Peyer's patch (tissue), 4 donors: Measurements from ENCODE around the gene FAIM2. TPM values are rescaled to one million over a fixed set of nuclear protein-coding genes. Genes with fewer than 3 reads are reported as not detected.

Source experiments
- DNase-seq, 3 donors: peaks; one replicate each; pipeline ENCODE4 v3.0.0-alpha.2; 2017 to 2019
- H3K27ac ChIP-seq, 4 donors: fragments of 200-600 bp; sonication (generic); one replicate each; pipeline ENCODE4 v1.5.1; 2016 to 2019
- H3K27me3 ChIP-seq, 2 donors: fragments of 200-600 bp; sonication (generic); one replicate each; pipeline ENCODE4 v1.5.1; 2019
- H3K36me3 ChIP-seq, 3 donors: fragments of 200-600 bp; sonication (generic); one replicate each; pipeline ENCODE4 v1.5.1; 2016 to 2019
- H3K4me1 ChIP-seq, 4 donors: fragments of 200-600 bp; sonication (generic); one replicate each; pipeline ENCODE4 v1.5.1; 2016 to 2019
- H3K4me3 ChIP-seq, 4 donors: fragments of 200-600 bp; sonication (generic); 1 replicate in 3 of 4; 2 replicates in 1 of 4; pipeline ENCODE4 v1.5.1; 2016 to 2019; ENCODE audit warnings: mild to moderate bottlenecking in 1 of 4
- H3K9me3 ChIP-seq, 4 donors: fragments of 200-600 bp; sonication (generic); one replicate each; pipeline ENCODE4 v1.5.1; 2016 to 2019; ENCODE audit warnings: mild to moderate bottlenecking in 1 of 4
- POLR2A ChIP-seq, 2 donors: fragments of 450-650 bp; IDR thresholded peaks; one replicate each; pipeline ENCODE4 v1.5.1; 2017; ENCODE audit warnings: antibody characterized with exemption in 2 of 2, mild to moderate bottlenecking in 2 of 2, moderate library complexity in 2 of 2
- total RNA-seq, 4 donors: library from RNA; depleted of rRNA; stranded (reverse); fragments of >200 nt; gene quantifications; one replicate each; pipeline ENCODE4 v1.1.0, GENCODE V29; 2016
- TF ChIP-seq, protein P1 (sequence below), 6 experiments: fragments of 450-650 bp in 4 of 6; fragments of 200-600 bp in 2 of 6; sonication (generic) in 1 of 6; IDR thresholded peaks; one replicate each; pipeline ENCODE4 v1.5.1; 2017 to 2019; ENCODE audit warnings: antibody characterized with exemption in 6 of 6, mild to moderate bottlenecking in 3 of 6, moderate library complexity in 1 of 6

The FAIM2 gene
- total RNA-seq, 4 donors from 2014 or later, result 0.83 to 4.7 (median 2.9) TPM

DNA sequence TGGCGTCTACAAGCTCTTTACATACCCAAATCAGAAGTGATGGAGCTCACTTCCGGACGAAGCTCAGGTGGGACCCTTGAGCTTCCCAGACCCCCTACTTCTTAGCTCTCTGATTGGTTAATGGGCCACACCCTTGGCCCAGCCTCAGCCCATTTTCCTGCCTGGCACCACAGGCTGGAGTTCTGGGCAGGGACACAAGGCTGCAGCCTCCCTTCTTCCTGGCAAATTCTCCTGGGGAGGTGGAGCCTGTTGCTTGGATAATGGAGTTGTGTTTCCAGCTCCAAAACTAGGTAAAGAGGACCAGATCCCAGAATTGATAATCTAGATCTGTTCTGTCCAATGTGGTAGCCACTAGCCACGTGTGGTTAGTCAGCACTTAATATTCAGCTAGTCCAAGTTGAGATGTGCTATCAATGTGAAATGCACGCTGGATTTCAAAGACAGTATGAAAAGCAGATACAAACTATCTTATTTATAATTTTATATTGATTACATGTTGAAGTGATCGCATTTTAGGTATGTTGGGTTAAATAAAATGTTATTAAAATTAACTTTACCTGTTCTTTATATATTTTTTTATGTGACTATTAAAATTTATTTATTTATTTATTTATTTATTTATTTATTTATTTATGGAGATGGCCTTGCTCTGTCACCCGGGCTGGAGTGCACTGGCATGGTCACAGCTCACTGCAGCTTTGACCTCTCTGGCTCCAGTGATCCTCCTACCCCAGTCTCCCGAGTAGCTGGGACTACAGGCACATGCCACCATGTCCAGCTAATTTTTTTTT is 12.6 kb upstream of the FAIM2 start:
- Histone ChIP-seq H3K4me1 (no peaks in the 10 kb centered on the region), H3K27ac (no peak overlapping the region), H3K36me3 (no peaks in the 10 kb centered on the region), H3K4me3 (no peak overlapping the region), H3K27me3 (no peaks in the 10 kb centered on the region), H3K9me3 (no peaks in the 10 kb centered on the region)
- DNase-seq, result no peak
- TF ChIP-seq, protein P1, sequence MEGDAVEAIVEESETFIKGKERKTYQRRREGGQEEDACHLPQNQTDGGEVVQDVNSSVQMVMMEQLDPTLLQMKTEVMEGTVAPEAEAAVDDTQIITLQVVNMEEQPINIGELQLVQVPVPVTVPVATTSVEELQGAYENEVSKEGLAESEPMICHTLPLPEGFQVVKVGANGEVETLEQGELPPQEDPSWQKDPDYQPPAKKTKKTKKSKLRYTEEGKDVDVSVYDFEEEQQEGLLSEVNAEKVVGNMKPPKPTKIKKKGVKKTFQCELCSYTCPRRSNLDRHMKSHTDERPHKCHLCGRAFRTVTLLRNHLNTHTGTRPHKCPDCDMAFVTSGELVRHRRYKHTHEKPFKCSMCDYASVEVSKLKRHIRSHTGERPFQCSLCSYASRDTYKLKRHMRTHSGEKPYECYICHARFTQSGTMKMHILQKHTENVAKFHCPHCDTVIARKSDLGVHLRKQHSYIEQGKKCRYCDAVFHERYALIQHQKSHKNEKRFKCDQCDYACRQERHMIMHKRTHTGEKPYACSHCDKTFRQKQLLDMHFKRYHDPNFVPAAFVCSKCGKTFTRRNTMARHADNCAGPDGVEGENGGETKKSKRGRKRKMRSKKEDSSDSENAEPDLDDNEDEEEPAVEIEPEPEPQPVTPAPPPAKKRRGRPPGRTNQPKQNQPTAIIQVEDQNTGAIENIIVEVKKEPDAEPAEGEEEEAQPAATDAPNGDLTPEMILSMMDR (IDR thresholded peaks at IDR 0.05), result no peak
- TF ChIP-seq POLR2A (IDR thresholded peaks at IDR 0.05), result no peak

DNA sequence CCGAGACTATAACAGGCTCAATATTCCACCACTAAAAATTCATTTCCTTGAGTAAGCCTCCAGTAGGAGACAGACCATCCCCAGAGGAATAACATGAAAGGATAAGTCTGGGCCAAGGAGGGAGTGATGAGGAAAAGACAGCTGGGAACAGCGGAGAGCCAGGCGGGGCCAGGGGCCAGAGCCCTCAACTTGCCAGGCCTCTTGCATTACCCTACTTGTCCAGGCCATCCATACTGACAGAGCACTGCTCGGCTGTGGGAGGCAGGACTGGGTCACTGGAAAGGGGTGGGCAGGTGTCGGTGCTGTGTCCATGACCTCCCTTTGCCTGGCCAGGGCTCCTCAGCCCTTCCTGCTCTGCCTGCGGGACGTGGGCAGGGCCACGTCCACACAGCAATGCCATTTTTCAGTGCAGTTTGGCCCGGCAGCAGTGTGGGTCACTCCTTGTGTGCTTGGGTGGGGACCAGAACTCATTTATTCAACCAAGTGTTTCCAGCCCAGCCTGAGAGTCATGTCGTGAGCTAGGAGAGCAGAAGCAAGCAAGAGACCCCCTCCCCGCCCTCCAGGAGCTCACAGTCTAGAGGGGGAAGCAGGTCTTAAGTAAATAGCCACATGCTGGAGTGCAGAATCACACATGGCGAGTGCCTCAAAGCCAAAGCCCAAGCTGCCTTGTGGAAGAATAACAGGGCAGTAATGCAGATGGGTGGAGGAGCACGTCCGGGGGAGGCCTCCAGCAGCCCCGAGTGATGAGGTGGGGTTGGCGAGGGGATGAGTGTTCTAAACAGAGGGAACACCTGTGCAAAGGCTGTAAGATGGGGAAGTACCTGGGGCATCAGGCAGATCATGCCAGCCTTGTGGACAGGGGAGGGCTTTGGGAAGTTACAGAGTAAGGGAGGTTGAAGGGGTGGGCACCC is 8.9 kb upstream of the FAIM2 start:
- Histone ChIP-seq H3K4me1 (no peaks in the 10 kb centered on the region), H3K4me3 (no peak overlapping the region), H3K36me3 (no peaks in the 10 kb centered on the region), H3K27me3 (no peaks in the 10 kb centered on the region), H3K27ac (no peak overlapping the region), H3K9me3 (no peaks in the 10 kb centered on the region)
- DNase-seq, result no peak
- no peak for TF ChIP-seq POLR2A (IDR thresholded peaks at IDR 0.05)
- TF ChIP-seq, protein P1 (IDR thresholded peaks at IDR 0.05), result no peak

DNA sequence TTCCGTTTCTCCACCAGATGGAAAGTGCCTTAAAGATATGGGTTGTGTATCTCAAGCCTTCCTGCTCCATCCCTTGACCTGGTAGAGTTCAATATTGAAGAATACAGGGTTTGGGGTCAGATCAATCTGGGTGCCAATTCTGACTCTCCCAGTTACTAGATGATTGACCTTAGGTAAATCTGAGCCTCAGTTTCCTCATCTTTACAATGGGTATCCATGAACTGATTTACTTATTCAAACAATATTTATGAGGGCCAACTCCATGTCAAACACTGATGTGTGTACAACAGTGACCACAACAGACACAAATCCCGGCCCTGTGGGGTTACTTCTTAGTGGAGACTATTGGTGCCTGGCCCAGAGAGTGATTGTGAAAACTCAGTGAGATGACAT is 7.5 kb upstream of the FAIM2 start:
- no peak for DNase-seq
- no peaks in the 10 kb centered on the region for H3K27me3 ChIP-seq
- TF ChIP-seq POLR2A (IDR thresholded peaks at IDR 0.05), result no peak
- TF ChIP-seq, protein P1 (IDR thresholded peaks at IDR 0.05), result no peak
- no peak overlapping the region for H3K27ac ChIP-seq
- no peaks in the 10 kb centered on the region for H3K4me1 ChIP-seq
- no peak overlapping the region for H3K4me3 ChIP-seq
- no peaks in the 10 kb centered on the region for H3K9me3 ChIP-seq
- H3K36me3 ChIP-seq, result no peaks in the 10 kb centered on the region

DNA sequence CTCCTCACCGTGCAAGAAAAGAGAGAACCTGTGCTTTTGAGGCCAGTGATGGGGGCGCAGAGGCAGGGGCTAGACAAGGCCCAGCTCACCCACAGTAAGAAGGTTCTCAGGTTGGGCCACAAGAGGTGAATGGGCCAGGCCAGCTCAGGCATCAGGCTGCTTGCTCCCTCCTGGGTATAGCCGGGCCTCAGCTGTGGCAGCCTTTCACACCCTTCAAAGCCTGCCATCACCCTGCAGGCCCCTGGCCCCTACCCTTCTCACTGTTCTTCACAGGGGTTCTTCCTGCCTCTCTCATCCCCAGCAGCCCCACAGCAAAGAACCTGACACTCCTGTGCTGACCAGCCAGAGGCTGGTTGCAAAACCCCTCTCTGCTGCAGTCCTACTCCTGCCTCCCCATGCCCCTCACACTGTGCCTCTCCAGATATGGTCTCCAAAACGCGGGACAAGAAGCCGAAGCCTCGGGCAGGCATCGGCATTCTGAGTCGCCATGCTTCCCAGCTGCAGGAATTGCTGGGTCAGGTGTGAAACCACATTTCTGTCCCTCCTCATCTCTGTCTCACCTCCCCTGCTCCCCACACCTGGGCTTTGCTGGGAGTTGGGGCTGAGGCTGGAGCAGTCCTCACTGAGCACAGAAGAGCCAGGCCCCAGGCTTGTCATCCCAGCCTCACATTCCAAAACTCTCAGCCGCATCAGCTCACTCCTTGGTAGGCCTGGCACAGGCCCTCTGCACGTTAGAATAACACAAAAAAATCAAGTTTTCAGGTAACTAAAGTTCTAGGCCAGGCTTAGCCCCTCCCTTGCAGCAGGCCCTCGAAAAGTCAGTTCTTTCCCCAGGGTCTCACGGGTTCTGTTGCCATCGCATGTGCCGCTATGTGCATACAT is 6.9 kb upstream of the FAIM2 start:
- Histone ChIP-seq H3K27ac (no peak overlapping the region), H3K27me3 (no peaks in the 10 kb centered on the region), H3K4me1 (no peaks in the 10 kb centered on the region), H3K4me3 (no peak overlapping the region), H3K9me3 (no peaks in the 10 kb centered on the region), H3K36me3 (no peaks in the 10 kb centered on the region)
- no peak for DNase-seq
- TF ChIP-seq POLR2A (IDR thresholded peaks at IDR 0.05), result no peak
- TF ChIP-seq, protein P1 (IDR thresholded peaks at IDR 0.05), result no peak

DNA sequence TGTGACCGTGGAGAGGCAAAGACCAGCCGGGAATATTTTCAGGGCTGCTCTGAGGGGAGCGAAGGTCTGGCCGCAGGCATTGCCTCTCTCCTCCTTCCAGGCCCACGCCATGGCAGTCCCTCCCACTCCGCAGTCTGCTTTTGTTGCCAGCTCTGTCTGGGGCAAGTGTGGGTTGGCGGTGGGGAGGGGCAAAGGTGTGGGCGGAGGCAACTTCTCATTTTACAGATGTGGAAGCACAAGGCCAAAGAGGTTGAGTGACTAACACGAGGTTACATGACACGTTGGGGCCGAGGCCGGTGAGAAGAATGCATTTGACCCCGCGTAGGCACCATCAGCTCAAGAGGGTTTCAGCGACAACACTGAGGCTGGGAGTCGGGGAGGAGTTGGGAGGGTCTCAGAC is 6.1 kb upstream of the FAIM2 start:
- no peak for DNase-seq
- H3K36me3 ChIP-seq, result no peaks in the 10 kb centered on the region
- H3K9me3 ChIP-seq, result no peaks in the 10 kb centered on the region
- H3K27me3 ChIP-seq, result no peaks in the 10 kb centered on the region
- H3K4me3 ChIP-seq, result no peak overlapping the region
- H3K4me1 ChIP-seq, result no peaks in the 10 kb centered on the region
- TF ChIP-seq, protein P1 (IDR thresholded peaks at IDR 0.05), result no peak
- TF ChIP-seq POLR2A (IDR thresholded peaks at IDR 0.05), result no peak
- no peak overlapping the region for H3K27ac ChIP-seq
